B cell (primary cell): ENCODE results near the gene SELENOF.
"Not testable (repeated sequence)": the region's sequence is repeated elsewhere in the genome, so short reads cannot be mapped to it uniquely, and the experiment has no call there.

Experiments used
- CTCF ChIP-seq: fragments of 200-600 bp; IDR thresholded peaks from one replicate; pipeline ENCODE4 v1.8.0; 2022; ENCODE audit warnings: antibody characterized with exemption, mild to moderate bottlenecking
- EZH2 ChIP-seq: IDR thresholded peaks from 2 replicates; pipeline ENCODE4 v1.6.1; 2012; ENCODE audit warnings: borderline replicate concordance, low read depth, mild to moderate bottlenecking, moderate library complexity, low read length; ENCODE audit not compliant: insufficient read depth, poor library complexity, severe bottlenecking

DNA sequence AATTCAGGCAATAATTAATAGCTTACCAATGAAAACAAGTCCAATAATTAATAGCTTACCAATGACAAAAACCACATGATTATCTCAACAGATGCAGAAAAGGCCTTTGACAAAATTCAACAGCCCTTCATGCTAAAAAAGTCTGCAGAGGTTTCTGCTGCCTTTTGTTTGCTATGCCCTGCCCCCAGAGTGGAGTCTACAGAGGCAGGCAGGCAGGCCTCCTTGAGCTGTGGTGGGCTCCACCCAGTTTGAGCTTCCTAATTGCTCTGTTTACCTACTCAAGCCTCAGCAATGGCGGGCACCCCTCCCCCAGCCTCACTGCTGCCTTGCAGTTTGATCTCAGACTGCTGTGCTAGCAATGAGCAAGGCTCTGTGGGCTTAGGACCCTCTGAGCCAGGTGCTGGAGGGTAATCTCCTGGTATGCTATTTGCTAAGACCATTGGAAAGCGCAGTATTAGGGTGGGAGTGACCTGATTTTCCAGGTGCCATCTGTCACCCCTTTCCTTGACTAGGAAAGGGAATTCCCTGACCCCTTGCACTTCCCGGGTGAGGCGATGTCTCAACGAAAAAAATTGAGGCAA lies 96.6 kb downstream of the SELENOF start:
- TF ChIP-seq CTCF, EZH2: not testable (repeated sequence)
